ENCODE results near the gene PPP4R2. TPM values are rescaled to one million over a fixed set of nuclear protein-coding genes. Genes with fewer than 3 reads are reported as not detected.

Gene PPP4R2
- total RNA-seq, 5 donors from 2014 or later (not counting 1 experiment from before 2014, with no cell fraction given) = 53.3 to 70.6 (median 61.3) TPM

GRCh38 chr3:73071952-73072351 lies 75.3 kb downstream of the PPP4R2 start:
- no peak overlapping the region for H3K27ac ChIP-seq (ENCODE audit: low read length)
- H3K4me1 Mint-ChIP-seq = peaks cover 11 to 28% (median 22%) of the 10 kb centered on the region in 3 donors
- H3K36me3 ChIP-seq (ENCODE audit: control insufficient read depth in 2 of 2, extremely low read depth in 1 of 2, insufficient read depth in 1 of 2, low read length in 1 of 2) = peaks cover 0 to 3% of the 10 kb centered on the region in 2 donors
- H3K27me3 ChIP-seq (replicated peaks in 1 of 2; ENCODE audit: control insufficient read depth in 2 of 2, extremely low read depth in 1 of 2, insufficient read depth in 2 of 2, low read length in 1 of 2) = no peaks in the 10 kb centered on the region
- peak overlapping the region in 1 of 2 donors; percentile 4 for H3K27ac Mint-ChIP-seq
- H3K9me3 Mint-ChIP-seq = no peaks in the 10 kb centered on the region
- no peaks in the 10 kb centered on the region for H3K27me3 Mint-ChIP-seq
- no peak overlapping the region for H3K4me3 Mint-ChIP-seq
- no CpG with 5 or more reads among the region's 1 CpG for WGBS (ENCODE audit: insufficient coverage)
- ATAC-seq (replicated peaks in 1 of 4) (no peak), DNase-seq (no peak)
- CTCF ChIA-PET = interaction anchor here in 1 of 2 donors (0.8 kb wide), 1 partner anchor 13 kb away, joined by 3 read pairs; no protein-coding TSS in a partner anchor
- POLR2A ChIA-PET = no interaction called here
- H3K4me3 ChIP-seq (ENCODE audit: control insufficient read depth in 1 of 2, extremely low read depth in 1 of 2, low read length in 1 of 2) = no peak overlapping the region
- peaks cover 3 to 4% of the 10 kb centered on the region in 2 experiments for H3K4me1 ChIP-seq (ENCODE audit: control insufficient read depth in 1 of 2, extremely low read depth in 1 of 2, insufficient read depth in 2 of 2, low read length in 2 of 2)
- no peaks in the 10 kb centered on the region for H3K36me3 Mint-ChIP-seq
- H3K9me3 ChIP-seq = no peaks in the 10 kb centered on the region

- CTCF ChIA-PET = interaction anchor here in 1 of 2 donors (0.8 kb wide), 1 partner anchor 12 kb away, joined by 3 read pairs; no protein-coding TSS in a partner anchor
- POLR2A ChIA-PET = interaction anchor here in 1 of 2 donors (0.5 kb wide), 1 partner anchor 1950 kb away, joined by 3 read pairs; no protein-coding TSS in a partner anchor
- H3K4me3 ChIP-seq (ENCODE audit: control insufficient read depth in 1 of 2, extremely low read depth in 1 of 2, low read length in 1 of 2) = no peak overlapping the region
- H3K36me3 ChIP-seq (ENCODE audit: control insufficient read depth in 2 of 2, extremely low read depth in 1 of 2, insufficient read depth in 1 of 2, low read length in 1 of 2) = no peaks in the 10 kb centered on the region
- H3K27me3 ChIP-seq (replicated peaks in 1 of 2; ENCODE audit: control insufficient read depth in 2 of 2, extremely low read depth in 1 of 2, insufficient read depth in 2 of 2, low read length in 1 of 2) = no peaks in the 10 kb centered on the region
- no CpG with 5 or more reads among the region's 1 CpG for WGBS (ENCODE audit: insufficient coverage)
- DNase-seq (no peak), ATAC-seq (replicated peaks in 1 of 4) (no peak)
- H3K4me1 Mint-ChIP-seq = peaks cover 11 to 28% (median 22%) of the 10 kb centered on the region in 3 donors
- H3K4me3 Mint-ChIP-seq = no peak overlapping the region
- no peaks in the 10 kb centered on the region for H3K9me3 ChIP-seq
- H3K27ac ChIP-seq (ENCODE audit: low read length) = no peak overlapping the region
- no peak overlapping the region for H3K27ac Mint-ChIP-seq
- H3K36me3 Mint-ChIP-seq = no peaks in the 10 kb centered on the region
- no peaks in the 10 kb centered on the region for H3K9me3 Mint-ChIP-seq
- H3K4me1 ChIP-seq (ENCODE audit: control insufficient read depth in 1 of 2, extremely low read depth in 1 of 2, insufficient read depth in 2 of 2, low read length in 2 of 2) = peaks cover 3 to 4% of the 10 kb centered on the region in 2 experiments
- H3K27me3 Mint-ChIP-seq = no peaks in the 10 kb centered on the region
These were observed 76.0 kb downstream of the PPP4R2 start for GRCh38 chr3:73072634-73073033.

GRCh38 chr3:73073091-73073707 lies 76.6 kb downstream of the PPP4R2 start:
- no peak for DNase-seq
- no CpG with 5 or more reads among the region's 4 CpGs for WGBS (ENCODE audit: insufficient coverage)
- Mint-ChIP-seq H3K9me3 (no peaks in the 10 kb centered on the region), H3K36me3 (no peaks in the 10 kb centered on the region), H3K4me1 (peaks cover 11 to 28% (median 22%) of the 10 kb centered on the region in 3 donors), H3K27ac (no peak overlapping the region), H3K27me3 (no peaks in the 10 kb centered on the region), H3K4me3 (no peak overlapping the region)
- ChIA-PET CTCF (no interaction called here), POLR2A (no interaction called here)
- Histone ChIP-seq H3K9me3 (no peaks in the 10 kb centered on the region), H3K4me3 (ENCODE audit: control insufficient read depth in 1 of 2, extremely low read depth in 1 of 2, low read length in 1 of 2) (no peak overlapping the region), H3K36me3 (ENCODE audit: control insufficient read depth in 2 of 2, extremely low read depth in 1 of 2, insufficient read depth in 1 of 2, low read length in 1 of 2) (no peaks in the 10 kb centered on the region), H3K4me1 (ENCODE audit: control insufficient read depth in 1 of 2, extremely low read depth in 1 of 2, insufficient read depth in 2 of 2, low read length in 2 of 2) (peaks cover 3 to 4% of the 10 kb centered on the region in 2 experiments), H3K27me3 (replicated peaks in 1 of 2; ENCODE audit: control insufficient read depth in 2 of 2, extremely low read depth in 1 of 2, insufficient read depth in 2 of 2, low read length in 1 of 2) (no peaks in the 10 kb centered on the region), H3K27ac (ENCODE audit: low read length) (no peak overlapping the region)
- no peak for ATAC-seq (replicated peaks in 1 of 4)

GRCh38 chr3:73074781-73075180 lies 78.2 kb downstream of the PPP4R2 start:
- Histone ChIP-seq H3K4me1 (ENCODE audit: control insufficient read depth in 1 of 2, extremely low read depth in 1 of 2, insufficient read depth in 2 of 2, low read length in 2 of 2) (peaks cover 3 to 4% of the 10 kb centered on the region in 2 experiments), H3K27ac (ENCODE audit: low read length) (no peak overlapping the region), H3K36me3 (ENCODE audit: control insufficient read depth in 2 of 2, extremely low read depth in 1 of 2, insufficient read depth in 1 of 2, low read length in 1 of 2) (no peaks in the 10 kb centered on the region), H3K9me3 (no peaks in the 10 kb centered on the region), H3K27me3 (replicated peaks in 1 of 2; ENCODE audit: control insufficient read depth in 2 of 2, extremely low read depth in 1 of 2, insufficient read depth in 2 of 2, low read length in 1 of 2) (no peaks in the 10 kb centered on the region), H3K4me3 (ENCODE audit: control insufficient read depth in 1 of 2, extremely low read depth in 1 of 2, low read length in 1 of 2) (no peak overlapping the region)
- ATAC-seq (replicated peaks in 1 of 4) = no peak
- Mint-ChIP-seq H3K4me1 (peaks cover 11 to 28% (median 22%) of the 10 kb centered on the region in 3 donors), H3K27ac (no peak overlapping the region), H3K9me3 (no peaks in the 10 kb centered on the region), H3K4me3 (no peak overlapping the region), H3K36me3 (no peaks in the 10 kb centered on the region), H3K27me3 (no peaks in the 10 kb centered on the region)
- 90% methylated on average over 2 of the region's 8 CpGs for WGBS (ENCODE audit: insufficient coverage)
- ChIA-PET POLR2A (no interaction called here), CTCF (no interaction called here)
- DNase-seq = no peak

- Mint-ChIP-seq H3K36me3 (no peaks in the 10 kb centered on the region), H3K27ac (no peak overlapping the region), H3K9me3 (no peaks in the 10 kb centered on the region), H3K4me3 (no peak overlapping the region), H3K27me3 (no peaks in the 10 kb centered on the region), H3K4me1 (no peaks in the 10 kb centered on the region)
- Histone ChIP-seq H3K27me3 (replicated peaks in 1 of 2; ENCODE audit: control insufficient read depth in 2 of 2, extremely low read depth in 1 of 2, insufficient read depth in 2 of 2, low read length in 1 of 2) (no peaks in the 10 kb centered on the region), H3K27ac (ENCODE audit: low read length) (no peak overlapping the region), H3K36me3 (ENCODE audit: control insufficient read depth in 2 of 2, extremely low read depth in 1 of 2, insufficient read depth in 1 of 2, low read length in 1 of 2) (no peaks in the 10 kb centered on the region), H3K9me3 (no peaks in the 10 kb centered on the region), H3K4me3 (ENCODE audit: control insufficient read depth in 1 of 2, extremely low read depth in 1 of 2, low read length in 1 of 2) (no peak overlapping the region), H3K4me1 (ENCODE audit: control insufficient read depth in 1 of 2, extremely low read depth in 1 of 2, insufficient read depth in 2 of 2, low read length in 2 of 2) (no peaks in the 10 kb centered on the region)
- CTCF ChIA-PET = no interaction called here
- ATAC-seq (replicated peaks in 1 of 4) (no peak), DNase-seq (no peak)
- POLR2A ChIA-PET = no interaction called here
- WGBS (ENCODE audit: insufficient coverage) = 76% methylated on average over 9 of the region's 17 CpGs
These were observed 83.8 kb downstream of the PPP4R2 start for GRCh38 chr3:73080216-73080966.

GRCh38 chr3:73081140-73081539 lies 84.5 kb downstream of the PPP4R2 start:
- ChIA-PET POLR2A (no interaction called here), CTCF (no interaction called here)

More at GRCh38 chr3:73081140-73081539, 84.5 kb downstream of the PPP4R2 start:
- Histone ChIP-seq H3K4me1 (ENCODE audit: control insufficient read depth in 1 of 2, extremely low read depth in 1 of 2, insufficient read depth in 2 of 2, low read length in 2 of 2) (no peaks in the 10 kb centered on the region), H3K36me3 (ENCODE audit: control insufficient read depth in 2 of 2, extremely low read depth in 1 of 2, insufficient read depth in 1 of 2, low read length in 1 of 2) (no peaks in the 10 kb centered on the region), H3K27ac (ENCODE audit: low read length) (no peak overlapping the region), H3K27me3 (replicated peaks in 1 of 2; ENCODE audit: control insufficient read depth in 2 of 2, extremely low read depth in 1 of 2, insufficient read depth in 2 of 2, low read length in 1 of 2) (no peaks in the 10 kb centered on the region), H3K4me3 (ENCODE audit: control insufficient read depth in 1 of 2, extremely low read depth in 1 of 2, low read length in 1 of 2) (no peak overlapping the region), H3K9me3 (no peaks in the 10 kb centered on the region)
- no peak for ATAC-seq (replicated peaks in 1 of 4)
- 92% methylated on average over 4 of the region's 8 CpGs for WGBS (ENCODE audit: insufficient coverage)
- H3K27me3 Mint-ChIP-seq = no peaks in the 10 kb centered on the region
- H3K9me3 Mint-ChIP-seq = no peaks in the 10 kb centered on the region
- H3K4me3 Mint-ChIP-seq = no peak overlapping the region
- peaks cover 3 to 5% (median 3%) of the 10 kb centered on the region in 3 donors for H3K4me1 Mint-ChIP-seq
- no peak for DNase-seq
- H3K36me3 Mint-ChIP-seq = no peaks in the 10 kb centered on the region
- no peak overlapping the region for H3K27ac Mint-ChIP-seq

All from T-cell (primary cell).